ENCODE results near the gene HSD17B13. TPM values are rescaled to one million over a fixed set of nuclear protein-coding genes. Genes with fewer than 3 reads are reported as not detected.

Gene HSD17B13
- total and polyA plus RNA-seq, 2 of the 4 experiments (the other 2 are of a cell fraction), result not detected

DNA sequence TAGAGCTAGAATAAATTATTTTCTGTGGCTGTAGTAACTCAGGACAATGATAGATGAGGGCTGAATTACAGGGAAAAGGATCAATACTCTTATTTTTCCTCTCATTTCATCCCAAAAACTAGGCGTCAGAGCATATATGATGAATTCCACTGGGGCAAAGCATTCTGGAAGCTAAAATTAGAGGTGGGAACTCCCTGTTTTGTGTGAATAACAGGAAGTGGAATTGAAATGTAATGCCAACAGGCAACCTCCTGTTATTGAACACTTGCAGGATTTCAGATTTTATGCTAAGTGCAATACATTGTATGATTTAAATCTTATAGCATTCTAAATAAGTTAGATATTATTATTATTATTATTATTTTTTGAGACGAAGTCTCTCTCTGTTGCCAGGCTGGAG lies 47.4 kb upstream of the HSD17B13 start:
- TF ChIP-seq, protein P1, sequence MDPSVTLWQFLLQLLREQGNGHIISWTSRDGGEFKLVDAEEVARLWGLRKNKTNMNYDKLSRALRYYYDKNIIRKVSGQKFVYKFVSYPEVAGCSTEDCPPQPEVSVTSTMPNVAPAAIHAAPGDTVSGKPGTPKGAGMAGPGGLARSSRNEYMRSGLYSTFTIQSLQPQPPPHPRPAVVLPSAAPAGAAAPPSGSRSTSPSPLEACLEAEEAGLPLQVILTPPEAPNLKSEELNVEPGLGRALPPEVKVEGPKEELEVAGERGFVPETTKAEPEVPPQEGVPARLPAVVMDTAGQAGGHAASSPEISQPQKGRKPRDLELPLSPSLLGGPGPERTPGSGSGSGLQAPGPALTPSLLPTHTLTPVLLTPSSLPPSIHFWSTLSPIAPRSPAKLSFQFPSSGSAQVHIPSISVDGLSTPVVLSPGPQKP (IDR thresholded peaks at IDR 0.05; ENCODE audit: borderline replicate concordance, low read depth, low read length), result no peak
- TF ChIP-seq CTCF (conservative IDR thresholded peaks at IDR 0.05; ENCODE audit: low read depth, low read length) (no peak), FOS (IDR thresholded peaks at IDR 0.05; ENCODE audit: low read depth, low read length) (no peak), CHD1 (IDR thresholded peaks at IDR 0.05; ENCODE audit: low read depth, low read length) (no peak), NFE2L2 (IDR thresholded peaks at IDR 0.05; ENCODE audit: low read depth, low read length) (no peak), CEBPB (IDR thresholded peaks at IDR 0.05; ENCODE audit: low read depth, low read length) (no peak), USF2 (IDR thresholded peaks at IDR 0.05; ENCODE audit: low read depth, low read length) (no peak), MXI1 (IDR thresholded peaks at IDR 0.05; ENCODE audit: borderline replicate concordance, low read depth, low read length) (no peak), MAFK (IDR thresholded peaks at IDR 0.05; ENCODE audit: low read depth, low read length) (no peak), RAD21 (IDR thresholded peaks at IDR 0.05; ENCODE audit: low read length) (no peak), SMC3 (IDR thresholded peaks at IDR 0.05; ENCODE audit: low read depth, low read length) (no peak), BHLHE40 (IDR thresholded peaks at IDR 0.05; ENCODE audit: low read depth, low read length) (no peak), RCOR1 (IDR thresholded peaks at IDR 0.05; ENCODE audit: insufficient replicate concordance, low read length) (no peak), POLR2A (IDR thresholded peaks at IDR 0.05; ENCODE audit: low read depth, low read length) (no peak), MAZ (IDR thresholded peaks at IDR 0.05; ENCODE audit: borderline replicate concordance, low read depth, low read length) (no peak), RFX5 (IDR thresholded peaks at IDR 0.05; ENCODE audit: low read depth, low read length) (no peak)
- Histone ChIP-seq H2BK5ac (ENCODE audit: low read depth, low read length, poor library complexity, severe bottlenecking) (no peak overlapping the region), H3K18ac (ENCODE audit: low read depth, low read length) (no peak overlapping the region), H3K9me1 (ENCODE audit: insufficient read depth, low read length) (no peaks in the 10 kb centered on the region), H3K56ac (ENCODE audit: extremely low read depth, insufficient read depth, low read length) (no peak overlapping the region), H2BK15ac (ENCODE audit: low read depth, low read length) (no peak overlapping the region), H2BK120ac (ENCODE audit: low read depth, low read length) (no peak overlapping the region), H4K5ac (ENCODE audit: low read depth, low read length) (no peak overlapping the region), H3K9ac (ENCODE audit: low read depth, low read length) (no peak overlapping the region), H3K27ac (ENCODE audit: insufficient read depth, low read length) (no peak overlapping the region), H3K79me1 (ENCODE audit: low read depth in 1 of 2, low read length in 2 of 2) (no peaks in the 10 kb centered on the region; a peak in 1 of 4 replicates), H4K91ac (ENCODE audit: insufficient read depth, low read depth, low read length) (no peak overlapping the region), H3K9me3 (ENCODE audit: control insufficient read depth, insufficient read depth, low read length) (no peaks in the 10 kb centered on the region), H3K27me3 (ENCODE audit: control insufficient read depth, insufficient read depth, low read length) (no peaks in the 10 kb centered on the region), H3K4me1 (ENCODE audit: control insufficient read depth, insufficient read depth, low read length) (no peaks in the 10 kb centered on the region; the same call in 1 of the 2 replicates), H3K14ac (replicated peaks; ENCODE audit: low read depth, low read length) (no peak overlapping the region), H2AK5ac (ENCODE audit: low read depth, low read length) (no peak overlapping the region), H3K23ac (ENCODE audit: low read depth, low read length) (no peak overlapping the region), H3K4ac (ENCODE audit: low read depth, low read length) (no peak overlapping the region), H4K20me1 (ENCODE audit: insufficient read depth, low read length) (no peaks in the 10 kb centered on the region), H2AK9ac (replicated peaks; ENCODE audit: low read depth, low read length, poor library complexity) (no peak overlapping the region), H2BK20ac (ENCODE audit: low read depth, low read length) (no peak overlapping the region), H3K36me3 (ENCODE audit: control insufficient read depth, insufficient read depth, low read length) (peaks cover 17% of the 10 kb centered on the region), H2AFZ (replicated peaks; ENCODE audit: low read length, poor library complexity) (no peak overlapping the region), H4K8ac (ENCODE audit: low read depth in 2 of 2, low read length in 2 of 2) (no peak overlapping the region), H3K4me2 (ENCODE audit: low read depth, low read length) (no peak overlapping the region), H3K4me3 (ENCODE audit: insufficient read depth, low read depth, low read length) (no peak overlapping the region)
- no TSS peak for BruUV-seq (replicated peaks)
- intact Hi-C loops (cut with micrococcal nuclease), result loop anchor here (5.0 to 10.0 kb wide), 2 partner anchors 285 to 477 kb away; partner anchors contain the start of gene DMP1
- no peak for DNase-seq
- in situ Hi-C loops (cut with MboI; ENCODE audit: low sequenced_read_pairs), result loop anchor here (10.0 kb wide), 1 partner anchor 95 kb away; no protein-coding TSS in a partner anchor
- no CpG with 5 or more reads among the region's 2 CpGs for WGBS, 2 experiments (ENCODE audit: extremely low coverage in 2 of 2, insufficient read length in 1 of 2)
- CTCF ChIA-PET, result interaction anchor here (1.2 kb wide), 1 partner anchor 21 kb away, joined by 3 read pairs; the partner anchor contains the start of gene HSD17B11
- ATAC-seq (ENCODE audit: low read depth), result no peak
- dilution Hi-C loops (cut with HindIII; ENCODE audit: low sequenced_read_pairs, unreplicated experiment), result no loop called here
- POLR2A ChIA-PET (ENCODE audit: unreplicated experiment), result no interaction called here

Measured in IMR-90 (cell line).